GM12801 (cell line): Measurements from ENCODE around the gene ZC2HC1B.

Experiments
- CTCF ChIP-seq: IDR thresholded peaks from one replicate; pipeline ENCODE4 v1.5.1; 2011; ENCODE audit warnings: control low read depth; ENCODE audit not compliant: insufficient read length; ENCODE audit errors: extremely low read depth

Gene ZC2HC1B

GRCh38 chr6:143838395-143838794, 25.9 kb upstream of the ZC2HC1B start:
- no peak for TF ChIP-seq CTCF

GRCh38 chr6:143839196-143839595, 25.1 kb upstream of the ZC2HC1B start:
- no peak for TF ChIP-seq CTCF

GRCh38 chr6:143840595-143841265, 23.5 kb upstream of the ZC2HC1B start:
- TF ChIP-seq CTCF, result no peak

GRCh38 chr6:143842461-143842901, 21.8 kb upstream of the ZC2HC1B start:
- TF ChIP-seq CTCF, result no peak

- TF ChIP-seq CTCF, result no peak
Observed at GRCh38 chr6:143842902-143843676, 21.2 kb upstream of the ZC2HC1B start, which contains the start of gene LTV1. Gene LTV1, plus strand, starts transcription at chr6:143843338. Its CDS starts 140 bp downstream, at chr6:143843478.

DNA sequence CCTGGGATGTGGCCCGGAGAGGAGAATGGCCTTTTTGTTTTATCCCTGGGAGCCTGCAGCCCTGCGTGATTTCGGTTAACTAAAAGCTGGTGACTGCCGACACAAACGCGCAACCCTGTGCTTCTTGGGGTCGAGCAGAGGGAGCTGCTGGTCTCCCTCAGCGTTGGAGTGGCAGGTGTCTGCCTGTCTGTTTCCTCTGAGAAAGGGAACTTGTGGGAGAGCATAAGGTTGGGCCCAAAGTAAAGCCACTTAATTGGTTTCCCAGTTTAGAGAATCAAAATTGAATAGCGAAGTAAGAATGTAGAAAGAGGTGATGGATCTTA, 20.6 kb upstream of the ZC2HC1B start:
- no peak for TF ChIP-seq CTCF

- no peak for TF ChIP-seq CTCF
Observed at GRCh38 chr6:143844006-143844405, 20.3 kb upstream of the ZC2HC1B start.
